HCT116 (cell line): ENCODE measurements around the gene BRD2. TPM values are rescaled to one million over a fixed set of nuclear protein-coding genes. Genes with fewer than 3 reads are reported as not detected.
A peak's percentile ranks its signal among the peaks of the same experiment; 100 is the strongest.

ENCODE experiments used
- ATAC-seq: fragments of 200-7000 bp; cut with Tn5 transposase; 2 replicates; pipeline ENCODE4 v1.9.1; 2020; ENCODE audit warnings: mild to moderate bottlenecking, moderate library complexity
- BruUV-seq: library from RNA; stranded (reverse); fragments of 400-500 nt; replicated peaks from 2 replicates; lab custom pipeline; 2021; lab: Mats Ljungman, UMichigan
- CTCF ChIA-PET: fragments of 300-600 bp; sonication (Branson Sonifier 250); formaldehyde crosslinking; loops from one replicate; lab custom pipeline; 2021; ENCODE audit warnings: antibody characterized with exemption; lab: Charles Lee
- POLR2A ChIA-PET: fragments of 300-600, 350-600 bp; sonication (Branson Sonifier 250); formaldehyde crosslinking; loops from one replicate; lab custom pipeline; 2021; ENCODE audit warnings: antibody characterized with exemption; lab: Charles Lee
- RAD21 ChIA-PET, 2 experiments: fragments of 300-600 bp; sonication (Branson Sonifier 250); formaldehyde crosslinking; loops; one replicate each; lab custom pipeline; 2023; ENCODE audit warnings: low total read pairs in 2 of 2; ENCODE audit not compliant: uncharacterized antibody in 2 of 2, unreplicated experiment in 2 of 2, low non-redundant PET in 1 of 2; lab: Charles Lee
- DNase-seq: peaks from one replicate; pipeline ENCODE4 v3.0.0-alpha.2; 2010; ENCODE audit warnings: low read depth, low spot score
- H2AFZ ChIP-seq: fragments of 200-600 bp; shearing (Covaris generic), sonication (generic); 2 replicates; pipeline ENCODE4 v1.6.1; 2017; ENCODE audit warnings: low read depth, mixed run types, mixed read lengths, antibody characterized with exemption, low read length; ENCODE audit not compliant: poor library complexity, severe bottlenecking
- H3K27ac ChIP-seq: 2 replicates; pipeline ENCODE4 v1.5.1; 2012; ENCODE audit warnings: low read depth, low read length
- H3K27me3 ChIP-seq: fragments of 200-600 bp; sonication (generic); 2 replicates; pipeline ENCODE4 v1.6.1; 2016; ENCODE audit warnings: mixed run types, low read length, mixed read lengths; ENCODE audit not compliant: insufficient read depth
- H3K36me3 ChIP-seq, 2 experiments: fragments of 200-500 bp in 1 of 2; fragments of 200-600 bp in 1 of 2; sonication (Bioruptor generic) in 1 of 2; sonication (generic) in 1 of 2; 2 replicates each; pipeline versions ENCODE4 v1.5.1 to v1.6.1; 2014 to 2016; ENCODE audit warnings: low read length in 2 of 2, inconsistent platforms in 1 of 2, mixed read lengths in 1 of 2, mixed run types in 1 of 2; ENCODE audit not compliant: insufficient read depth in 2 of 2, control insufficient read depth in 1 of 2
- H3K4me1 ChIP-seq, 2 experiments: fragments of 200-600 bp in 1 of 2; sonication (generic) in 1 of 2; 2 replicates each; pipeline versions ENCODE4 v1.5.1 to v1.6.1; 2012 to 2017; ENCODE audit warnings: low read length in 2 of 2, inconsistent platforms in 1 of 2, mild to moderate bottlenecking in 1 of 2, mixed read lengths in 1 of 2, mixed run types in 1 of 2, moderate library complexity in 1 of 2; ENCODE audit not compliant: insufficient read depth in 2 of 2, control insufficient read depth in 1 of 2
- H3K4me2 ChIP-seq: fragments of 200-600 bp; sonication (generic); 2 replicates; pipeline ENCODE4 v1.6.1; 2017; ENCODE audit warnings: mixed run types, low read length, mixed read lengths
- H3K4me3 ChIP-seq, 2 experiments: fragments of 200-600 bp in 1 of 2; sonication (generic) in 1 of 2; replicated peaks in 1 of 2; 2 replicates each; pipeline ENCODE4 v1.5.1; 2011 to 2016; ENCODE audit warnings: low read length in 2 of 2, control low read depth in 1 of 2, low read depth in 1 of 2, mild to moderate bottlenecking in 1 of 2, mixed read lengths in 1 of 2, mixed run types in 1 of 2
- H3K79me2 ChIP-seq: fragments of 200-600 bp; sonication (generic); 2 replicates; pipeline ENCODE4 v1.6.1; 2017; ENCODE audit warnings: mild to moderate bottlenecking, mixed run types, low read length, moderate library complexity, mixed read lengths; ENCODE audit not compliant: insufficient read depth
- H3K9ac ChIP-seq: fragments of 200-600 bp; sonication (generic); 2 replicates; pipeline ENCODE4 v1.6.1; 2016; ENCODE audit warnings: low read length, mixed read lengths
- H3K9me2 ChIP-seq: fragments of 200-600 bp; sonication (generic), shearing (Covaris generic); 2 replicates; pipeline ENCODE4 v1.6.1; 2017; ENCODE audit warnings: mixed run types, mild to moderate bottlenecking, moderate library complexity; ENCODE audit not compliant: insufficient read depth
- H3K9me3 ChIP-seq, 2 experiments: fragments of 200-500 bp in 1 of 2; fragments of 200-600 bp in 1 of 2; sonication (Bioruptor generic) in 1 of 2; sonication (generic) in 1 of 2; 2 replicates each; pipeline ENCODE4 v1.6.1; 2014 to 2017; ENCODE audit warnings: low read length in 2 of 2, mixed read lengths in 2 of 2, inconsistent platforms in 1 of 2, low read depth in 1 of 2, mild to moderate bottlenecking in 1 of 2, mixed run types in 1 of 2, moderate library complexity in 1 of 2; ENCODE audit not compliant: control insufficient read depth in 1 of 2, insufficient read depth in 1 of 2
- H4K20me1 ChIP-seq: fragments of 200-600 bp; sonication (generic), shearing (Covaris generic); 2 replicates; pipeline ENCODE4 v1.6.1; 2017; ENCODE audit warnings: mixed run types, mild to moderate bottlenecking, moderate library complexity; ENCODE audit not compliant: insufficient read depth
- ATF3 ChIP-seq: IDR thresholded peaks from 2 replicates; pipeline ENCODE4 v1.6.1; 2012
- CBX3 ChIP-seq: IDR thresholded peaks from 2 replicates; pipeline ENCODE4 v1.6.1; 2012; ENCODE audit warnings: low read depth
- CEBPB ChIP-seq: IDR thresholded peaks from 2 replicates; pipeline ENCODE4 v1.6.1; 2012; ENCODE audit warnings: low read depth
- CTCF ChIP-seq, 3 experiments: fragments of 200-600 bp in 1 of 3; sonication (generic) in 1 of 3; IDR thresholded peaks in 2 of 3; conservative IDR thresholded peaks in 1 of 3; 2 replicates each; pipeline ENCODE4 v1.5.1; 2012 to 2017; ENCODE audit warnings: low read depth in 2 of 3, low read length in 2 of 3, antibody characterized with exemption in 1 of 3, borderline replicate concordance in 1 of 3, control low read depth in 1 of 3, mild to moderate bottlenecking in 1 of 3, mixed read lengths in 1 of 3, mixed run types in 1 of 3, moderate library complexity in 1 of 3; ENCODE audit not compliant: insufficient read depth in 1 of 3
- EGR1 ChIP-seq: IDR thresholded peaks from 2 replicates; pipeline ENCODE4 v1.6.1; 2012; ENCODE audit warnings: low read depth
- ELF1 ChIP-seq: IDR thresholded peaks from 2 replicates; pipeline ENCODE4 v1.6.1; 2012; ENCODE audit warnings: low read depth, borderline replicate concordance
- EZH2phosphoT487 ChIP-seq: fragments of 200-600 bp; IDR thresholded peaks from 2 replicates; pipeline ENCODE4 v1.6.1; 2018; ENCODE audit warnings: antibody characterized with exemption, borderline replicate concordance
- FOSL1 ChIP-seq: IDR thresholded peaks from 2 replicates; pipeline ENCODE4 v1.6.1; 2012; ENCODE audit warnings: low read depth
- JUND ChIP-seq: IDR thresholded peaks from 2 replicates; pipeline ENCODE4 v1.6.1; 2012
- POLR2A ChIP-seq: IDR thresholded peaks from 2 replicates; pipeline ENCODE4 v1.7.0; 2011; ENCODE audit warnings: borderline replicate concordance; ENCODE audit not compliant: insufficient read depth, insufficient read length; ENCODE audit errors: extremely low read depth
- POLR2AphosphoS5 ChIP-seq: IDR thresholded peaks from 2 replicates; pipeline ENCODE4 v1.6.1; 2011; ENCODE audit warnings: mild to moderate bottlenecking, low read depth, low read length, moderate library complexity
- RAD21 ChIP-seq: IDR thresholded peaks from 2 replicates; pipeline ENCODE4 v1.6.1; 2012; ENCODE audit warnings: low read depth, mild to moderate bottlenecking
- REST ChIP-seq: IDR thresholded peaks from 2 replicates; pipeline ENCODE4 v1.6.1; 2012; ENCODE audit warnings: low read depth
- SP1 ChIP-seq: IDR thresholded peaks from 2 replicates; pipeline ENCODE4 v1.6.1; 2012; ENCODE audit warnings: low read depth
- SRF ChIP-seq: IDR thresholded peaks from 2 replicates; pipeline ENCODE4 v1.6.1; 2012; ENCODE audit warnings: low read depth
- TCF7L2 ChIP-seq: IDR thresholded peaks from 2 replicates; pipeline ENCODE4 v1.7.0; 2011; ENCODE audit warnings: borderline replicate concordance, inconsistent platforms; ENCODE audit not compliant: insufficient read depth, insufficient read length; ENCODE audit errors: extremely low read depth
- ZFX ChIP-seq: fragments of 450-650 bp; IDR thresholded peaks from 2 replicates; pipeline ENCODE4 v1.6.1; 2017
- ZNF274 ChIP-seq: fragments of 200-500 bp; sonication (Bioruptor generic); IDR thresholded peaks from 2 replicates; pipeline ENCODE4 v1.6.1; 2014; ENCODE audit warnings: mild to moderate bottlenecking, low read depth, low read length, inconsistent platforms
- intact Hi-C: fragments of 100-400 bp; cut with micrococcal nuclease; formaldehyde crosslinking; loops from 2 replicates; pipeline ENCODE4 v1.10.0; 2022
- total RNA-seq: library from RNA; stranded (reverse); gene quantifications from one replicate; pipeline ENCODE4 v1.2.1, GENCODE V29; 2021; ENCODE audit not compliant: unreplicated experiment
- TF ChIP-seq, protein P1 (sequence below): IDR thresholded peaks from 2 replicates; pipeline ENCODE4 v1.6.1; 2011; ENCODE audit warnings: mild to moderate bottlenecking, low read length, moderate library complexity; ENCODE audit not compliant: insufficient replicate concordance; ENCODE audit errors: extremely low read depth

Gene BRD2
- total RNA-seq, 1 experiment from 2014 or later, result 260 TPM

GRCh38 chr6:32974541-32975308, 6.3 kb downstream of the BRD2 start:
- BruUV-seq, result no TSS peak
- Histone ChIP-seq H4K20me1 (peaks cover 70% of the 10 kb centered on the region), H3K9ac (peak overlapping the region; percentile 94; the same call in 1 of the 2 replicates), H3K79me2 (peaks cover 91% of the 10 kb centered on the region), H3K9me3 (no peaks in the 10 kb centered on the region), H3K9me2 (no peaks in the 10 kb centered on the region), H3K27ac (peak overlapping the region; percentile 21; the same call in 1 of the 2 replicates), H3K36me3 (peaks cover 59 to 73% of the 10 kb centered on the region in 2 experiments), H3K4me1 (peaks cover 5 to 34% of the 10 kb centered on the region in 2 experiments; a peak in 3 of 4 replicates), H3K4me2 (peak overlapping the region; percentile 84), H3K4me3 (peak overlapping the region; percentile 82 to 95), H3K27me3 (no peaks in the 10 kb centered on the region), H2AFZ (no peak overlapping the region)
- intact Hi-C loops, result no loop called here
- ChIA-PET CTCF (interaction anchor here (1.3 to 1.5 kb wide), 2 partner anchors 9 to 41 kb away, joined by 3 to 7 read pairs; no protein-coding TSS in a partner anchor), RAD21 (no interaction called here), POLR2A (interaction anchor here (1.2 to 8.1 kb wide), 2 partner anchors 10 to 20 kb away, joined by 3 to 227 read pairs; no protein-coding TSS in a partner anchor)
- TF ChIP-seq, protein P1, sequence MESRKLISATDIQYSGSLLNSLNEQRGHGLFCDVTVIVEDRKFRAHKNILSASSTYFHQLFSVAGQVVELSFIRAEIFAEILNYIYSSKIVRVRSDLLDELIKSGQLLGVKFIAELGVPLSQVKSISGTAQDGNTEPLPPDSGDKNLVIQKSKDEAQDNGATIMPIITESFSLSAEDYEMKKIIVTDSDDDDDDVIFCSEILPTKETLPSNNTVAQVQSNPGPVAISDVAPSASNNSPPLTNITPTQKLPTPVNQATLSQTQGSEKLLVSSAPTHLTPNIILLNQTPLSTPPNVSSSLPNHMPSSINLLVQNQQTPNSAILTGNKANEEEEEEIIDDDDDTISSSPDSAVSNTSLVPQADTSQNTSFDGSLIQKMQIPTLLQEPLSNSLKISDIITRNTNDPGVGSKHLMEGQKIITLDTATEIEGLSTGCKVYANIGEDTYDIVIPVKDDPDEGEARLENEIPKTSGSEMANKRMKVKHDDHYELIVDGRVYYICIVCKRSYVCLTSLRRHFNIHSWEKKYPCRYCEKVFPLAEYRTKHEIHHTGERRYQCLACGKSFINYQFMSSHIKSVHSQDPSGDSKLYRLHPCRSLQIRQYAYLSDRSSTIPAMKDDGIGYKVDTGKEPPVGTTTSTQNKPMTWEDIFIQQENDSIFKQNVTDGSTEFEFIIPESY, result no peak
- TF ChIP-seq ELF1 (no peak), JUND (no peak), EZH2phosphoT487 (no peak), TCF7L2 (no peak), REST (no peak), SP1 (no peak), ATF3 (no peak), ZFX (no peak), RAD21 (no peak), FOSL1 (no peak), CBX3 (no peak), POLR2AphosphoS5 (no peak; the same call in 1 of the 2 replicates), POLR2A (no peak), SRF (no peak), CTCF (IDR thresholded peaks at IDR 0.05 in 2 of 3, conservative IDR thresholded peaks at IDR 0.05 in 1 of 3; ENCODE audit: borderline replicate concordance in 1 of 3, insufficient read depth in 1 of 3, low read depth in 2 of 3, low read length in 2 of 3) (no peak), EGR1 (no peak), ZNF274 (no peak), CEBPB (no peak)
- DNase-seq (no peak), ATAC-seq (no peak)
